Suprapubic skin (tissue), 4 donors: ENCODE measurements around the gene PRSS33. TPM values are rescaled to one million over a fixed set of nuclear protein-coding genes. Genes with fewer than 3 reads are reported as not detected.

ENCODE experiments used
- DNase-seq, 2 donors: peaks; one replicate each; pipeline ENCODE4 v3.0.0-alpha.2; 2019; ENCODE audit warnings: low spot score in 2 of 2
- H3K27ac ChIP-seq: fragments of 200-600 bp; sonication (generic); one replicate; pipeline ENCODE4 v1.5.1; 2019
- H3K27me3 ChIP-seq: fragments of 200-600 bp; sonication (generic); one replicate; pipeline ENCODE4 v1.5.1; 2019
- H3K36me3 ChIP-seq: fragments of 200-600 bp; sonication (generic); one replicate; pipeline ENCODE4 v1.5.1; 2019
- H3K4me1 ChIP-seq: fragments of 200-600 bp; sonication (generic); one replicate; pipeline ENCODE4 v1.5.1; 2019
- H3K4me3 ChIP-seq: fragments of 200-600 bp; sonication (generic); one replicate; pipeline ENCODE4 v1.5.1; 2019; ENCODE audit warnings: mild to moderate bottlenecking
- H3K9me3 ChIP-seq: fragments of 200-600 bp; sonication (generic); one replicate; pipeline ENCODE4 v1.5.1; 2019
- EP300 ChIP-seq: sonication (generic); formaldehyde crosslinking; IDR thresholded peaks from one replicate; pipeline ENCODE4 v1.6.1; 2017; ENCODE audit warnings: antibody characterized with exemption
- POLR2A ChIP-seq, 2 donors: fragments of 450-650 bp; IDR thresholded peaks; one replicate each; pipeline ENCODE4 v1.6.1; 2017; ENCODE audit warnings: antibody characterized with exemption in 2 of 2, mild to moderate bottlenecking in 2 of 2, moderate library complexity in 2 of 2
- POLR2AphosphoS5 ChIP-seq, 3 donors: sonication (generic); formaldehyde crosslinking; IDR thresholded peaks; one replicate each; pipeline ENCODE4 v1.6.1; 2017; ENCODE audit warnings: antibody characterized with exemption in 3 of 3
- WGBS: methylation state at CpG from one replicate; pipeline ENCODE4 v1.1.5; 2018; 5-methylcytosine and 5-hydroxymethylcytosine counted together
- total RNA-seq, 4 donors: library from RNA; depleted of rRNA; stranded (reverse); fragments of >200 nt; gene quantifications; one replicate each; pipeline ENCODE4 v1.1.0, GENCODE V29; 2016
- TF ChIP-seq, protein P1 (sequence below), 2 donors: fragments of 200-600 bp in 1 of 2; fragments of 450-650 bp in 1 of 2; sonication (generic) in 1 of 2; IDR thresholded peaks; one replicate each; pipeline ENCODE4 v1.5.1; 2016 to 2019; ENCODE audit warnings: antibody characterized with exemption in 2 of 2, mild to moderate bottlenecking in 1 of 2, moderate library complexity in 1 of 2

PRSS33 gene
- total RNA-seq, 4 donors from 2014 or later = not detected

DNA sequence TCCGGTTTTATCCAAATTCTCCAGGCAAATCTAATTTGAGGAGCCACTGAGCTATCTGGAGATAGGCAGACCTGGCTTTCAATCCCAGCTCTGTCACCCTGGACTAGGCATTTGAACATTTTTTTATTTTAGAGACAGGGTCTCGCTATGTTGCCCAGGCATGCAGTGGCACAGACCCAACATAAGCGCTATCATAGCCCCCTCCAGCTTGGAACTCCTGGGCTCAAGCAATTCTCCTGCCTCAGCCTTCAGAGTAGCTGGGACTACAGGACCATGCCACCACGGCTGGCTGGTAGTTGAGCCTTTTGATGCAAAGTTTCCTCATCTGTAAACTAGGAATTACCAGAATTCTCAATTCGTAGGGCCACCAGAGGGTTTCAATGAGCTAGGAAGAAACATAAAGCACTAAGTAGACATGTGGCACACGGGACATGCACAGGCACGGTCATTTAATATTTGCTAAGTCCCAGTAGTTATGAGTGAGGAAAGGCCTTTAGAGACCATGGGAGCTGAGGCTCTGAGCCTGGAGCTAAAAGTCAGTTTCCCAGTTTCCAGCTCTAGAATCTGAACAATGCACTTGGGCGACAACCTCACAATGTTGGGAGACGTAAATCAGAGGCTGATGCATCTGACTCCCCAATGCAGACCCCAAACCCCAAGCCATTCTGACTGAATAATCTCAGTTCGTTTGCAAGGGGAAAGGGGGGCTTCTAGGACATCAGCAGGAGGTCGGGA lies 11.4 kb downstream of the PRSS33 start:
- 40% methylated on average over 11 of the region's 11 CpGs for WGBS
- Histone ChIP-seq H3K4me1 (peaks cover 39% of the 10 kb centered on the region), H3K27me3 (no peaks in the 10 kb centered on the region), H3K4me3 (peak overlapping the region; percentile 84), H3K27ac (peak overlapping the region; percentile 100), H3K9me3 (no peaks in the 10 kb centered on the region), H3K36me3 (peaks cover 32% of the 10 kb centered on the region)
- no peak for DNase-seq
- TF ChIP-seq EP300 (no peak), POLR2AphosphoS5 (IDR thresholded peaks at IDR 0.05) (no peak), POLR2A (IDR thresholded peaks at IDR 0.05) (no peak)
- TF ChIP-seq, protein P1, sequence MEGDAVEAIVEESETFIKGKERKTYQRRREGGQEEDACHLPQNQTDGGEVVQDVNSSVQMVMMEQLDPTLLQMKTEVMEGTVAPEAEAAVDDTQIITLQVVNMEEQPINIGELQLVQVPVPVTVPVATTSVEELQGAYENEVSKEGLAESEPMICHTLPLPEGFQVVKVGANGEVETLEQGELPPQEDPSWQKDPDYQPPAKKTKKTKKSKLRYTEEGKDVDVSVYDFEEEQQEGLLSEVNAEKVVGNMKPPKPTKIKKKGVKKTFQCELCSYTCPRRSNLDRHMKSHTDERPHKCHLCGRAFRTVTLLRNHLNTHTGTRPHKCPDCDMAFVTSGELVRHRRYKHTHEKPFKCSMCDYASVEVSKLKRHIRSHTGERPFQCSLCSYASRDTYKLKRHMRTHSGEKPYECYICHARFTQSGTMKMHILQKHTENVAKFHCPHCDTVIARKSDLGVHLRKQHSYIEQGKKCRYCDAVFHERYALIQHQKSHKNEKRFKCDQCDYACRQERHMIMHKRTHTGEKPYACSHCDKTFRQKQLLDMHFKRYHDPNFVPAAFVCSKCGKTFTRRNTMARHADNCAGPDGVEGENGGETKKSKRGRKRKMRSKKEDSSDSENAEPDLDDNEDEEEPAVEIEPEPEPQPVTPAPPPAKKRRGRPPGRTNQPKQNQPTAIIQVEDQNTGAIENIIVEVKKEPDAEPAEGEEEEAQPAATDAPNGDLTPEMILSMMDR (IDR thresholded peaks at IDR 0.05) = no peak

DNA sequence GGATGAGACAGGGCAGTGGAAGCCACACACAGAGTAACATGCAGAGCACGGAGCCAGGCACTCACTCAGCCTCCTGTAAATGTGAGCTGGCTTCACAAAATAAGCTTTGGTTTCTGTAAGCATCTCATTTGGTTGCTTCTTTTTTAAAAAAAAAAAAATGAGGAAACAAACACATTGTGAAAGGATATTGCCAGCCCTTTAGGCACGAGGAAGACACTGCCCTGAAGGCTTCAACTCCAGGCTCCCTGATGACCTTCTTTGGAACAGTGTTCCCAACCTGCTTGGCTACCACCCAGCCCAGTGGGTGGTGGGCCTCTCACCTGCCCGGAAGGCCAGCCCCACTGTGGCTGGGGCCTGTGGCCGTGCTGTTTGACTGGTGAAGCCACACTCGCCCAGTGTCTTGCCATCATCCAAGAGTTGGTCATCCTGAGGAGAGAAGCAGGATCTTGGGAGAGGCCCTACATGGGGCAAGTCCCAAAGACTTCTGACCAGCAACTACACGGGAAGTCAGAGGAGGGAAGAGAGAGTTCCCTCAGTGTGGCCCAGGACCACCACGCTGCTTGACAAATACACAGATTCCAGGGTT lies 12.1 kb downstream of the PRSS33 start:
- H3K27ac ChIP-seq = peak overlapping the region; percentile 63
- peak overlapping the region; percentile 84 for H3K4me3 ChIP-seq
- peaks cover 46% of the 10 kb centered on the region for H3K4me1 ChIP-seq
- DNase-seq = no peak
- no peaks in the 10 kb centered on the region for H3K27me3 ChIP-seq
- TF ChIP-seq POLR2A (IDR thresholded peaks at IDR 0.05) = no peak
- TF ChIP-seq POLR2AphosphoS5 (IDR thresholded peaks at IDR 0.05) = no peak
- TF ChIP-seq, protein P1 (IDR thresholded peaks at IDR 0.05) = no peak
- TF ChIP-seq EP300 = no peak
- no peaks in the 10 kb centered on the region for H3K9me3 ChIP-seq
- WGBS = 71% methylated on average over 7 of the region's 7 CpGs
- H3K36me3 ChIP-seq = peaks cover 40% of the 10 kb centered on the region

GRCh38 chr16:2774161-2774891 lies 13.0 kb downstream of the PRSS33 start:
- peak overlapping the region; percentile 22 for H3K27ac ChIP-seq
- WGBS = 83% methylated on average over 2 of the region's 7 CpGs
- peaks cover 49% of the 10 kb centered on the region for H3K36me3 ChIP-seq
- no peak for DNase-seq
- H3K9me3 ChIP-seq = no peaks in the 10 kb centered on the region
- no peaks in the 10 kb centered on the region for H3K27me3 ChIP-seq
- TF ChIP-seq POLR2A (IDR thresholded peaks at IDR 0.05) = no peak
- no peak for TF ChIP-seq POLR2AphosphoS5 (IDR thresholded peaks at IDR 0.05)
- no peak for TF ChIP-seq EP300
- TF ChIP-seq, protein P1 (IDR thresholded peaks at IDR 0.05) = no peak
- no peak overlapping the region for H3K4me3 ChIP-seq
- H3K4me1 ChIP-seq = peaks cover 54% of the 10 kb centered on the region

- no peak for DNase-seq
- 82% methylated on average over 8 of the region's 12 CpGs for WGBS
- TF ChIP-seq POLR2A (IDR thresholded peaks at IDR 0.05) (no peak), POLR2AphosphoS5 (IDR thresholded peaks at IDR 0.05) (no peak), EP300 (no peak)
- TF ChIP-seq, protein P1 (IDR thresholded peaks at IDR 0.05) = no peak
- H3K9me3 ChIP-seq = no peaks in the 10 kb centered on the region
- H3K4me1 ChIP-seq = peaks cover 54% of the 10 kb centered on the region
- H3K27me3 ChIP-seq = no peaks in the 10 kb centered on the region
- peaks cover 58% of the 10 kb centered on the region for H3K36me3 ChIP-seq
- no peak overlapping the region for H3K4me3 ChIP-seq
- H3K27ac ChIP-seq = no peak overlapping the region
These were observed 14.0 kb downstream of the PRSS33 start for GRCh38 chr16:2773188-2773968.
